IPS-18a (cell line): ENCODE data around the gene PDE4B.

Experiments used
- H3K27ac ChIP-seq: one replicate; pipeline ENCODE4 v1.5.1; 2013; ENCODE audit warnings: low read length
- H3K27me3 ChIP-seq: one replicate; pipeline ENCODE4 v1.6.1; 2013; ENCODE audit warnings: mild to moderate bottlenecking, low read length; ENCODE audit not compliant: control insufficient read depth, insufficient read depth
- H3K36me3 ChIP-seq: one replicate; pipeline ENCODE4 v1.6.1; 2013; ENCODE audit warnings: low read depth, low read length; ENCODE audit not compliant: control insufficient read depth
- H3K4me1 ChIP-seq: one replicate; pipeline ENCODE4 v1.6.1; 2013; ENCODE audit warnings: low read depth, low read length; ENCODE audit not compliant: control insufficient read depth
- H3K4me3 ChIP-seq: one replicate; pipeline ENCODE4 v1.5.1; 2013; ENCODE audit warnings: low read length
- H3K9ac ChIP-seq: one replicate; pipeline ENCODE4 v1.6.1; 2013; ENCODE audit warnings: mild to moderate bottlenecking, low read length, moderate library complexity
- H3K9me3 ChIP-seq: one replicate; pipeline ENCODE4 v1.6.1; 2013; ENCODE audit warnings: low read depth, low read length; ENCODE audit not compliant: control insufficient read depth

Gene PDE4B

DNA sequence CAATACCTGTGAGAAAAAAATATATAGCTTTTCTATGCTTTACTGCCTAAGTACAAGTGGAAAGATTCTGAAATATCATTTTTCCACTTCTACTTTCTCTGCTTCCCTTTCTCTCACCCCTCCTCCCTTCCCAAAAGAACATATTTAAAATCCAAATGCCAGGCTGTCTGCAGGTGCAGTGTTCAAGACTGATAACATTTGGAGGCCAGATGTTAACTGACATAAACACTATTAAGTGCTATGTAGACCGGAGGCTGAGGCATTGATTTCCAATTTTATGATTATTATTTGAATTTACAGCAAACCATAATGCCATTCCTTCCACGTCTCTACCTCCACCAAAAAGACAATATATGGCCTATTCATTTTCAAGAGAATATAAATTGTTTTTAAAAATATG lies 444.3 kb downstream of the PDE4B start:
- Histone ChIP-seq H3K4me3 (no peak overlapping the region), H3K36me3 (no peaks in the 10 kb centered on the region), H3K27me3 (no peaks in the 10 kb centered on the region), H3K9ac (no peak overlapping the region), H3K4me1 (no peaks in the 10 kb centered on the region), H3K27ac (no peak overlapping the region), H3K9me3 (no peaks in the 10 kb centered on the region)

DNA sequence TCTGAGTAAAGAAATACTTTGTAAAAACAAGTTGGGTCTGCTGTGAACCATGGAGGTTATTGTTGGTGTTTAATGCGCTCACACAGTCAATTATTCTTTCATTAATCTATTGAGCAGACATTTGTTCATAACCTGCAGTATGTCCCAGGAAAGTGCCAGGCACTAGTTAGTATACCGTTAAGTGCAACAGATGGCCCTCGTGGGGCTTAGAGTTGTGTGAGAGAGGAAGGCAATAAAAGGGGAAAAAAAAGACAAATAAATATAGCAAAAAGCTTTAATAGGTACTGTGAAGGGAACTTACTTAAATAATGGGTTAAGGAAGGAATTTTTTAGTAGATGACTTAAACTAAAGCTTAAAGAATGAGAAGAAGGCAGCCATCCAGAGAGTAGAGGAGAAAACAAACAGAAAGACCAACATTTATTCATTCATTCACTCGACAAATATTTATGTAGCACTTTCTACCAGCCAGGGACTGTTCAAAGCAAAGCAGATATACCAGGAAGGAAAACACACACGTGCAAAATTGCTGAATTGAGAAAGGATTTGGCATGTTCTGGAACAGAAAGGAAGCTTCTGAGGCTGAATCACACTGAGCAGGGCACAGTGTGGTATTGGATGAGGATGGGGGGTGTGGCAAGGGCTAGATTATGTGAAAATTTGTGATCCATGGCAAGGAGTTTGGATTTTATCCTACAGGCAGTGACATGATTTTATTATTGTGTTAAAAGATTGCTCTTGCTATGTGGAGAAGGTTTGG lies 445.2 kb downstream of the PDE4B start:
- H3K36me3 ChIP-seq: no peaks in the 10 kb centered on the region
- no peak overlapping the region for H3K4me3 ChIP-seq
- no peaks in the 10 kb centered on the region for H3K27me3 ChIP-seq
- H3K4me1 ChIP-seq: no peaks in the 10 kb centered on the region
- H3K9ac ChIP-seq: no peak overlapping the region
- no peaks in the 10 kb centered on the region for H3K9me3 ChIP-seq
- no peak overlapping the region for H3K27ac ChIP-seq

DNA sequence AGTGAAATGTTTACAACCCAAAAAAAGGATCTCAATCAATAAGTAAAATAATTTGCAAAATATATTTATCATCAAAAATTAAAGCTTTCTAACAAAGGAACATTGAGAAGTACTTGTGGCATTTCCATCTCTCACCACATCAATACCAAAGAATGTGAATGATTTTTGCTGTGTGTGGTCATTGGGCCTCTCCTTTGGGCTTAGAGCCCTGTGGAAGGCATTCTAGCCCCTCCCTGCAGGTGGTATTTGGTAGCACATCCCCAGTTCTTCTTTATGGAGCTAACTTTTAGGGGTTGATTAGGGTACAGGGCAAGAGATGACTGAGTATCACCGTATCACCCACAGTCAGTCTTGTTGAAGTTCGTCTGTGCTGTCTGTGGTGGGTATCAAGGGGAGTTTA lies 447.1 kb downstream of the PDE4B start:
- Histone ChIP-seq H3K9me3 (no peaks in the 10 kb centered on the region), H3K27ac (no peak overlapping the region), H3K4me3 (no peak overlapping the region), H3K27me3 (no peaks in the 10 kb centered on the region), H3K9ac (no peak overlapping the region), H3K4me1 (no peaks in the 10 kb centered on the region), H3K36me3 (no peaks in the 10 kb centered on the region)

DNA sequence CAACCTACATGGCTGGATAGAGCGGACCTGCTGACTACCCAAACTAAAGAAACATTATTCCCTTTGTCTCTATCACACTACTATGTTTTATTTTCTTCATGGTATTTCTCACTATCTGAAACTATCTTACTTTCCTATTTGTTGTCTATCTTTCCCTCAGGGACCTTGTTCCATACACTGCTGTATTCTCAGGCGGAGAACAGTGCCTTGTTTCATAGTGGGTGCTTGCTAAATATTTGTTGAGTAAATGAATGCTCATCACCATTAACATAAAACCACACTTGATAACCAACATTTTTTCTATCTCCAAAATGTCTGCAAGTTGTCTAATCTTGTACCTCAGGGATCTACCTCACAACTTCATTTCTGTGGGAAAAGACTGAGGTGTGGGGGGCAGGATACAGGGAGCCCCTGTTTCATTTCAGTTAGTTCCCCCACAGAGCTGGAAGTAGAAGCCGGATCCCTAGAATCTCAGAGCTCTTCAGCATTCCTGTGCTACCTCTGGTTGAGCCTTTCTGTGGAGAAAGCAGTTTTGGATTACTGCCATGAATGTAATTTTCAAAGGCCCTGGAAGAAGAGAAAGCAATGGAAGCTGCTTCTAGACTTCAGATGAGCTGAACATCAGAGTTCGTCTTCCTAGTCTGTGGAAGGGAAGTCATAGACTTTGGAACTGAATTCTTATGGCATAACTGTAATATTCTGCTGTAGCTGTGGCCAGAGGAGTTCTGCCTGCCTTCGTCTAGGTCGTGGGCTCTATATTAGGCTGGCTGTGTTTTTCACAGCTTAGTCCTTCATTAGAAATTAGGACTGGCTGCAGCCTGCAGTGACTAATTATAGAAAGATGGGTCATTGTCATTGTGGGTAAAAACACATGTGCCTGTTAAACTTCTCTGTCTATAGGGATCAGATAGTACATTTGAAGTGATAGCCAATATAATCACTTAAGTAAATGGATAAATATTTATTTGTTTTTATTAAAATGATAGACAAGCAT lies 448.1 kb downstream of the PDE4B start:
- H3K9ac ChIP-seq: no peak overlapping the region
- H3K36me3 ChIP-seq: no peaks in the 10 kb centered on the region
- no peak overlapping the region for H3K27ac ChIP-seq
- no peak overlapping the region for H3K4me3 ChIP-seq
- H3K4me1 ChIP-seq: no peaks in the 10 kb centered on the region
- H3K27me3 ChIP-seq: no peaks in the 10 kb centered on the region
- no peaks in the 10 kb centered on the region for H3K9me3 ChIP-seq

DNA sequence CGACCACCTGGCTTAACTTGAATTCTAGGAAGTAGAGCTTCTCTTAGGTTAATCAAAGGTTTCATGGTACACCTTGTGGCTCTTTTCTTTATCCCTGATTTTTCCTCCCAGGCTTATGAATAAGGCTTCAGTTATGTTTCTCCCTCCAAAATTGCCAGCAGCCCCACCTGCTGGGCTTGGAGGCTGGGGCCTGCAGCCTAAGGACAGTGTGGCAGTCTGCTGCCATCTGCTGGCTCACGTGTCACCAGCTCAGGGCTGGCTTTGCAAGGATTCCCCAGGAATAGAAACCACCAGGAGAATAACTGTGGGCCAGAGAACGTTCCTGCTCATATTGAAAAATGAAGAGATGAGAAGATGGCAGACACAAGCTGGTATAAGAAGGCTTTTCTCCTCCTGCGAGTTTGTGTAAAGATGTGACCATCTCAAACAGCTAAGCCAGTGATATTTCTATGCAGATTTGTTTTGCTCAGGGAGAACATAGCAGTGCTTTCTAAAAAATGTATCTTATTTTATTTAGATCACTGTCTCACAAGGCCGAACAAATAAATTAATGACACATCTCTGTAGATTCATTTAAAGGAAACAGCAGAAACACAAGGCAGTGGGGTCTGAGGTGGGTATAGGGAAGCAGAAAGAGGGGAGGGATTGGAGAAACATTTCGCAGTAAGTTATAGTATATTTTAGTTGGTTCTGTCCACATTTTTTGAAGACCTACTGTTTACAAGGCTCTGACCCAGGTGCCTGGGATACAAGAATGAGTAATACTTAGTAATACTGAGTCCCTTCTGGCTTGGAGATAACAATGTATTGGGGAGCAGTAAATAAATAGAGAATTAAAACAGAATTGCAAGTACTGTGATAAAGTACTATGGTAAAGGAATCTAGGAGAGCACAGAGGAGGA lies 450.2 kb downstream of the PDE4B start:
- Histone ChIP-seq H3K4me1 (no peaks in the 10 kb centered on the region), H3K4me3 (no peak overlapping the region), H3K9me3 (no peaks in the 10 kb centered on the region), H3K27ac (no peak overlapping the region), H3K36me3 (no peaks in the 10 kb centered on the region), H3K9ac (no peak overlapping the region), H3K27me3 (no peaks in the 10 kb centered on the region)

DNA sequence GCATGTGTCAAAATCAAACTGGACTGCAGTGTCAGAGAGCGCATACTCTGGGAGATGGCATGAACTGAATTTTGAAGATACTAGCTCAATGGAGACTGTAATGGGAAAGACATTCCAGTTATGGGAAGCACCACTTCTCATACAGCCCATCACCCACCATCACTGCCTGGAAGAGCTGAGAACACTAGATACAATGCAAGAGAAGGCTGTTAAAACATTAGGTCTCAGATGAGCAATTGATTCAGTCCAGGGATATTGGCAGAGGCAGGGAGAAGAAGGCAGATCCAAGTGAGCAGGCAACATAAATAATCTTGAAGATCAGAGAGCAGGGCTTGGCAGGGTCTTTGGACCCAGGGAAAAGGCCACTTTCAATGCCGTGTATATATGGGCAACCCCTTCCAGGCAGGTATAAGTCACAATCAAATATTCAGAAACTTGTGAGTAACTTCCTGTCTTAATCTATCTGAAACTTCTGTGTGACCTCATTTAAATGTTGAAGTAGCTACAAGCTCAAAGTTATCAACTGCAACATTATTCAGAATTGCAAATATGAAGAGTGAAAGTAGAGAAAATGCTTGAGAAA lies 450.9 kb downstream of the PDE4B start:
- no peaks in the 10 kb centered on the region for H3K9me3 ChIP-seq
- H3K27me3 ChIP-seq: no peaks in the 10 kb centered on the region
- no peaks in the 10 kb centered on the region for H3K36me3 ChIP-seq
- no peaks in the 10 kb centered on the region for H3K4me1 ChIP-seq
- H3K4me3 ChIP-seq: no peak overlapping the region
- no peak overlapping the region for H3K27ac ChIP-seq
- H3K9ac ChIP-seq: no peak overlapping the region

DNA sequence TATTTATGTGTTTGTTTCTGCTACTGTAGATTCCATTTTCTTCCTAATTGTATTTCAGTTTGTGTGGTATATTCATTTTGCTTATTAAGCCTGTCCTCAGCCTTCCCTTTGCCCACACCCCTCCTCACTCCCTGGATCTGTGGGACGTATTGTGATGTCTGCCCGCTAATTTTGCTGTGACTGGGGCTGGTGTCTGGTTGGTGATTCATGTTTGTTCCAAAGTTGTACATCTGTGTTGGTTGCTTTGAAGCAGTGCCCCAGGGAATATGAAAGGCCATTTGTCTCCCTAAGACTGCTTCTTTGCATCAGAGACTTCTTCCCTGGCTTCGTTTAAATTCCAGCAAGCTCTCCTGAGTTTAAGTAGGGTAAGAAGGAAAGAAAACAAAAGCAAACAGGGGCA lies 451.7 kb downstream of the PDE4B start:
- no peak overlapping the region for H3K27ac ChIP-seq
- no peaks in the 10 kb centered on the region for H3K4me1 ChIP-seq
- no peak overlapping the region for H3K9ac ChIP-seq
- no peak overlapping the region for H3K4me3 ChIP-seq
- H3K36me3 ChIP-seq: no peaks in the 10 kb centered on the region
- H3K9me3 ChIP-seq: no peaks in the 10 kb centered on the region
- H3K27me3 ChIP-seq: no peaks in the 10 kb centered on the region

DNA sequence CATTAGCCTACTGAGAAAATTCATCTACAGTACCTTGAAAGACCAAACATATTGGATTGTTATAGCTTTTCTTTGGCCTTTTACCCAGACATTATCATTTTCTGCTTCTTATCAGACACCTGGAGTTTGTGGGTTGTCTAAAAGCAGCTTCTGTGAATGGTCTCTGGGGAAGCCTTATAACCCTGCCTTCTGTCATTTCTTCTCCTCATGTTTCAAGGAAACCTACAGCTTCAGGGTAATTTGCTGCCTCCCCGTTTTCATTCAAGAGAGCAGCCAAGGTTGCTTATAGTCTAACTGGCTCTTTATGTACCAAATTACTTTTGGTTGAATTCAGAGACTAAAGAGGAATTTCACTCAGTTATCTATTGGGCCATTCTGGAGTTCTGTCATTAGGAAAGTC lies 453.0 kb downstream of the PDE4B start:
- no peak overlapping the region for H3K27ac ChIP-seq
- no peak overlapping the region for H3K9ac ChIP-seq

DNA sequence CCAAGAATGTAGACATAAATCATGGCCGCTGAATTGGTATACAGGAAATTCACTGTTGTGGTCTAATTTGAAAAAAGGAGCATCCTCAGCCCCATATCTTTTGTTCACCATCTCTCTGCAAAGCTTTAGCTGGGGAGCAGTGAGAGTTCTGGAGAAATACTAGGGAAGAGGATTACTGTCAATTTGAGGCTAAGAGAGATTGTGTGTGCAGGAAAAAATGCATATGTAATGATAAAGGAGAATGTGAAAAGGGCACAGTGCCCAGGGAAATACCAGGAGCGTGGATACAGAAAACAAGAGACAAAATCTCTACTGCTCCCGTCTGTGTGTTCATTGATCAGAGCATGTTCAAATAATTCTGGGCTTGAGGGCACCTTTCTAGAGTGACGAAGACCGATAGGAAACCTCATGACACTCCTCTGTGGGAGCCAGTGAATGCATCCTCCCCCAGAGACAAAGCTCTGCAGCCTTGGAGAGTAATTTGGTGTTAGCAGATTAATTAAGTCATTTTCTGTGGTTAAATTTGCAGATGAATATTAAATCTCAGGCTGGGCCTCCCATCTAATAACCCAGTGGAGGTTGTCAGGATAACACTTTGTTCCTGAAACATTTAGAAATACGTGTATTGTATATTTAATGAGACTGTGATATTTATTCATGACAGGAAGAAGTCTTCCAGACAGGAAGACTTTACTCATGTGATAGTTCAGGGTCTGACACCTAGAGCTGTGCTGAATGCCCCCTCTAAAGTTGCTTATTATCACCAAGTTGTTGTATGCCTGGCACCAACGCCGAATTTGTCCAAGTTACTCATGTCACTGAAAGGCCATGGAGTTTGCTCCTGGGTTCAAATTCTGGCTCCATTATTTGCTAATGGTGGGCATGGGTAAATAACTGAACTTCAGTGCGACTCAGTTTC lies 453.9 kb downstream of the PDE4B start:
- Histone ChIP-seq H3K27ac (no peak overlapping the region), H3K4me3 (no peak overlapping the region), H3K9me3 (no peaks in the 10 kb centered on the region), H3K27me3 (no peaks in the 10 kb centered on the region), H3K9ac (no peak overlapping the region), H3K4me1 (no peaks in the 10 kb centered on the region), H3K36me3 (no peaks in the 10 kb centered on the region)

More for the DNA sequence above, 453.0 kb downstream of the PDE4B start:
- no peaks in the 10 kb centered on the region for H3K36me3 ChIP-seq
- H3K27me3 ChIP-seq: no peaks in the 10 kb centered on the region
- H3K4me1 ChIP-seq: no peaks in the 10 kb centered on the region
- H3K4me3 ChIP-seq: no peak overlapping the region
- H3K9me3 ChIP-seq: no peaks in the 10 kb centered on the region

DNA sequence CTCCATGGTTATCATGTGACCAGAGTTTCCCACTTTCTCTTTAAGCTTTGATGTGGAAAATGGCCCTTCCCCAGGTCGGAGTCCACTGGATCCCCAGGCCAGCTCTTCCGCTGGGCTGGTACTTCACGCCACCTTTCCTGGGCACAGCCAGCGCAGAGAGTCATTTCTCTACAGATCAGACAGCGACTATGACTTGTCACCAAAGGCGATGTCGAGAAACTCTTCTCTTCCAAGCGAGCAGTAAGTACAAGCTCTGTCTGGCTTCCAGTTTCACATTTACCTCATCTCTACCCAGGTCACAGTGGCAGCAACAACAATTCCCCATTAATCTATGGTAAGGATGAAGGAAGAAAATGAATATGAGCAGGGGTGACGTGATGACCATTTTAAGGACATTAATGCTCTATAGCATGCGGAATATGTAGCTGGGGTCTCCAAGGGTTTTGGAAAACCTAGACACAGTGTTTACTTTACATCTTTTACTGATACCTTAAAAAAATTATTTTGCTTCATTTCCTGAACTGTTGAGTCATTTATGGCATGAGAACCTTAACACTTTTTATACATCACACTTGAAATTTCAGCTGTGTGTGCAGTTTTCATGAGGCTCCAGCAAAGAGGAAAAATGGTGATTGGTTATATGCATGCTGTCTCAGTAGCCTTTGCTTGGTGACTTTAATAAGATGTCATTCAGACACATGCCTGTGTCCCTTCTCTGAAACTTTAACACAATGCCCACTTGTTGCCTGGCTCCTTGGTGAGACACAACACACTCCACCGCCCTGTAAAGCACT lies 454.9 kb downstream of the PDE4B start:
- Histone ChIP-seq H3K4me1 (no peaks in the 10 kb centered on the region), H3K4me3 (no peak overlapping the region), H3K9ac (no peak overlapping the region), H3K9me3 (no peaks in the 10 kb centered on the region), H3K27ac (no peak overlapping the region), H3K27me3 (no peaks in the 10 kb centered on the region), H3K36me3 (no peaks in the 10 kb centered on the region)
